ENCODE data around the gene MXRA7.

The MXRA7 gene

DNA sequence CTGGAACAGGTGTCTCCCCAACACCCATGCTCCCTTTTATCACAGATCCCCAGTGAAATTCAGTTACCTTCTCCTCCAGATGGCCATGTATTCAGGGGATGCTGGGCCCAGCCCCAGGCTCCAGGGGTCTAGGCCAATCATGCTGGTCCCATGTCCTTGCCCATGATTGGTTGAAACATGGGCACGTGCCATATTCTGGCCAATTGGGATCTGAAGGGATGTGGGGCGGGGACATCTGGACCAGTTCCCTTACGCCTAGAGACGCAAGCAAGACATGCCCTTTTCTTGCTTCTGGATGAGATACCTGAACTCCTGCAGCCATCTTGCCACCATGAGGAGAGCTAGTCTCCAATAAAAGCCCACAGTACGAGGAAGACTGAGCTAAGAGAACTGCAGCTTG, 36.2 kb downstream of the MXRA7 start:
- DNase-seq: no peak

GRCh38 chr17:76673729-76674128, 37.0 kb downstream of the MXRA7 start:
- DNase-seq: no peak

GRCh38 chr17:76672892-76673291, 37.9 kb downstream of the MXRA7 start:
- no peak for DNase-seq

- no peak for DNase-seq
Measured at GRCh38 chr17:76672270-76672851, 38.4 kb downstream of the MXRA7 start.

- no peak for DNase-seq
Measured at GRCh38 chr17:76671912-76672262, 38.9 kb downstream of the MXRA7 start.

- peak; percentile 99 to 100 for DNase-seq
Measured at GRCh38 chr17:76671123-76671911, 39.4 kb downstream of the MXRA7 start.

DNA sequence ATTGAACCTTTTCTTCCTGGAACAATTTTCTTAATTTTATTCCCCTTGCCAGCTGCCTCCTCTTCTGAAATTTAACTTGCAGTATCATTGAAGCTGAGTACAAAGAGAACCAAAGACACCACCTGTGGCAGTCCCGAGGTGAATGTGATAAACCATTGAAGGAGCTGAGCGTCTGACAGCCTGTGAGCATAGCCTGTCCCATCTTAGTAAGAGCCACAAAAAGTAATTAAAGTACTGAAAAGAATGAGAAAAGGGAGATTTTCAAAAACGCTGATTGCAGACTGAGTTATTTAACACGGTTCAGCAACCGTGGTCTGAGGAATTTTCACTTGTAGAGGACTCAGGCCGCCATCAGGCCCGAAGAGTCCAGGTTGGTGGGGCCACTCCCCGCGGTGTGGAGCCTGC, 40.0 kb downstream of the MXRA7 start:
- no peak for DNase-seq

GRCh38 chr17:76670020-76670717, 40.6 kb downstream of the MXRA7 start:
- no peak for DNase-seq

- DNase-seq: no peak
Measured at GRCh38 chr17:76667786-76668453, 42.8 kb downstream of the MXRA7 start.

DNA sequence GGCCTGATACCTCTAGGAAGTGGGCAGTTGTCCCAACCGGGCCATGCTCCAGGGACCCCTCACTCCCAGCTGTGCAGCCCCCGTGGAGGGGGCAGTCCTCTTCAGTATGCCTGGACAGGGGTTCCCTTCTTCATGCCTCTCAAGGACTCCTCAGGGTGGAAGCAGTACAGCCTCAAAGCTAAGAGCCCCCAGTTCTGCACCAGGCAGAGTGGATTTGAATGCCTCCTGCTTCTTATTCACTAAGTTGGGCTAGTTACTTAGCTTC, 43.3 kb downstream of the MXRA7 start:
- DNase-seq: no peak

GRCh38 chr17:76660656-76661042, 50.1 kb downstream of the MXRA7 start:
- DNase-seq: no peak

DNA sequence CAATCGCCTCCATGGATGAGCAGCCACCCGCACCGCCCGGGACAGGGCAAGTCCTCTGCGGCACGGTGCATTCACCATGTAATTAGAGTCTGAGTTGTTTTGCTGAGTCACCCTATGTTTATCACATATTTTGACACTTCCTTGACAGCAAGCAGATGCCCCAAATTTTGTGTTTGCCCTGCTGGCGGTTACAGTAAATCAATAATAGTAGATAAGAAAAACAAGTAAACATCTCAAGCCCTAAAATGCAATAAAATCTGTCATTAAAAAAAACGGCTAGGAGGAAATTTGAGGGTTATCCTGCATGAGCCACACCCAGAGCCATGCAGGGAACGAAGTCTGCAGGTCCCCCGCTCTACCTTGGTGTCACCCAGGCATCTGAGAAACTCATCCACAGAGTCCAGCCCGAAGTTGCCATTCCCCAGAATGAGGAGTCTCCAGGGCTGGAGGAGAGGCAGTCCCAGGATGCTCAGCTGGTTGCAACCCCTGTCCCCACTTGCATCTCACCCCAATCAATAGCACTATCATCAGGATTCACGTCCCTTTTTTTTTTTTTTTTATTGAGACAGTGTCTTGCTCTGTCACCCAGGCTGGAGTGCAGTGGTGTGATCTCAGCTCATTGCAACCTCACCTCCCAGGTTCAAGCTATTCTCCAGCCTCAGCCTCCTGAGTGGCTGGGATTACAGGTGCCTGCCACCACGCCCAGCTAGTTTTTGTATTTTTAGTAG, 50.7 kb downstream of the MXRA7 start:
- no peak for DNase-seq

DNA sequence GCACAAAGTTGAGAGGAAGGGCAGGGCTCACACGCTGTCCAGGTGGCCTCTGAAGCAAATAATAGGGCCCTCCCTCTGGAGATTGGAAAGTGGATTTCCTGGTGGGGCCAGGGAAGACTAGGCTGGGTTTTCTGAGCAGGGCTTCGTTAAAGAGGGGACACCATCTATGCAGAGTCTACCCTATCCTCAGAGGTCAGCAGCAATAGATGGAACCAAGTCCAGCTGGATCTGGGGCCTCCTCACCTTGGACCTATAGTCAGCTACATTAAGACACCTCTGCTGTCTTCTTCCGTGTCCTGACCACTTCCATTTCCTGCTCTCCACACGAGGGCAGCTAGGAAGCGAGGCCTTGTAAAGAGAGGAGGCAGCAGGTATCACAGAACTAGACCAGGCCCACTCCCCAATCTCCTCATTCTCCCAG, 52.5 kb downstream of the MXRA7 start:
- DNase-seq: no peak

DNA sequence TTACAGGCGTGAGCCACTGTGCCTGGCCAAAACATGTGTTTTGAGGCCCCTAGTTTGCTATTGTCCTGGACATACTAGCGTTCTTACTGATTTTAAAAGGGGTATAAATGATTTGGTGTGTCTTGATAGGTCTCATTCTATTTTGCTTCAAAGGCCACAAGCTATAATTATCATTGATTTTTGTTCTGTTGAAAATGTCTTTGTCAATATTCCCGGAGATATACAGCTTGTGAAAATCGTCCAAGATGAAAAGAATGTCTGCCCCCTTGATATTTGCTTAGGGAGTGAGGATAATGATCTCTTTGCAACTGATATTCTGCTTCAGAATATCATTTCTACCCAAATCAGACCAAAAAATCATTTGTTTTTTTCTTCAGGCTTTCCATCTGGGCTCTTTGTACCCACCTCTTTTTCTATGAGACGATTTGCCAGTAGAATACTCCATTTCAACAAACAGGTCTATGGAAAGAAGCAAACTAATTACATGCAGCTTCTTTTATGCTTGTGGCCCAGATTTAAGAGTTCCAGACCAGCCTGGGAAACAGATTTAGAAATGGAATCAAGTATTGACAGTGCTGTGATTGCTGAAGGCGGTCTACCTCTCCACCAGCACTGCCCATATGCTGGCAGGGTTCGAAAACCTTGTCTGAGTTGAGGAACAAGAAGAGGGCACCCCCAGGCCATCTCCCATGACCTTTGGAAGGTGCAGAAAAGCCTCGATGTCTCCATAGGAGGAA, 53.1 kb downstream of the MXRA7 start:
- no peak for DNase-seq

GRCh38 chr17:76654408-76654807, 56.4 kb downstream of the MXRA7 start:
- DNase-seq: no peak

GRCh38 chr17:76650504-76650903, 60.3 kb downstream of the MXRA7 start:
- no peak for DNase-seq

- DNase-seq: no peak
Measured at GRCh38 chr17:76646712-76647111, 64.1 kb downstream of the MXRA7 start.

GRCh38 chr17:76645481-76645880, 65.3 kb downstream of the MXRA7 start:
- no peak for DNase-seq

- DNase-seq: no peak
Measured at GRCh38 chr17:76644995-76645394, 65.8 kb downstream of the MXRA7 start.

DNA sequence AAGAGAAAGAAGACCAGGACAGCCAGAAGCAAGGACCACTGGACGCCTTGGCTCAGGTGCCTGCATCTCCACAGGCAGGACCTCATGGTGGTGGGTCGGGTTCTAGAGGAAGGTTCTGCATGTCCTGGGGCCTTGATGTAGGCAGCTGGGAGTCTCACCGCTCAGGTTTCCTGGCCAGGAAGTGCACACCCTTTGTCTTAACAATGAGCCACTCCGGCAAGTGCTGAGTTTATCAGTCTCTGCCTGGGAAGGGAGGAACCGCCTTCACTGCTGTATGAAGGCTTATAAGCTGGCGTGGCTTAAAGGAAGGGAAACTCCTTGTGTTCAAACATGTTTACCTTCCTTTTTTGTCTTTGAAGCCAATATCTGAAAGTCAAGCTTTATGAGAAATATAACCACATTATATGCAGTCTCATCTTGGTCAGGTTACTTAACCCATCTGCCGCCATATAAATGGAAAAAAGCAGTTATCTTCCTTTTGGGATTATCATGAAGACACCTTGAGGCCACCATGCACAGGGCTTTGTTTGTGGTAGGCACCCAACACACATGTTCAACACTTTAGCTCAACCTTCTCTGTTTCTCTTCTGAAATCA, 67.1 kb downstream of the MXRA7 start, which contains the start of gene ST6GALNAC1:
ST6GALNAC1 (minus strand) TSS at position 205 of the 596 bp plus-strand sequence; CDS start at position 86, 119 bp downstream.
- no peak for DNase-seq

GRCh38 chr17:76642994-76643393, 67.8 kb downstream of the MXRA7 start:
- no peak for DNase-seq

GRCh38 chr17:76642032-76642561, 68.7 kb downstream of the MXRA7 start:
- no peak for DNase-seq

All from NCI-H1930 (cell line).